Measurements from ENCODE around the gene ETV5. TPM values are rescaled to one million over a fixed set of nuclear protein-coding genes. Genes with fewer than 3 reads are reported as not detected.

Gene ETV5
- total RNA-seq, 1 experiment from 2014 or later: 65.7 TPM

DNA sequence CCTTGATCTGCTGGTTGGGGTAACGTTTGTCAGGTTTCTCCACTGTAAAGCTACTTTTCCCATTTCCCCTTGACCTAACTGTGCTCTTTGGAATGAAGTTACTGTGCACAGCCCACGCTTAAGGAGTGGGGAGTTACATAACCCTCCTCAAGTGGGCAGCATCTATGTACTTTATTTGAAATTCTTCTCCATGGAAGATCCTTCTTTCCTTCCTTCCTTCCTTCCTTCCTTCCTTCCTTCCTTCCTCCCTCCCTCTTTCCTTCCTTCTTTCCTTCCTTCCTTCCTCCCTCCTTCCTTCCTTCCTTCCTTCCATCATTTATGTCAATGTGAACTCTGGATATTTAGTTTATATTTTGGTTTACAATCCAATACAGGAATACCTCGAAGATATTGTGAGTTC is 94.0 kb downstream of the ETV5 start:
- Histone ChIP-seq H2AFZ (no peak overlapping the region), H3F3A (ENCODE audit: insufficient read depth, low read depth) (no peaks in the 10 kb centered on the region), H3K27me3 (ENCODE audit: insufficient read depth, low read depth) (no peaks in the 10 kb centered on the region), H3K36me3 (ENCODE audit: low read depth) (no peaks in the 10 kb centered on the region), H3K9me3 (ENCODE audit: insufficient read depth, low read depth) (no peaks in the 10 kb centered on the region), H3K9me2 (ENCODE audit: insufficient read depth) (no peaks in the 10 kb centered on the region), H4K20me1 (ENCODE audit: insufficient read depth) (no peaks in the 10 kb centered on the region), H3K79me2 (ENCODE audit: low read depth) (no peaks in the 10 kb centered on the region), H3K4me2 (no peak overlapping the region), H3K4me3 (no peak overlapping the region), H3K4me1 (replicated peaks; ENCODE audit: insufficient read depth) (no peaks in the 10 kb centered on the region), H3K27ac (no peak overlapping the region)
- ChIA-PET POLR2A (ENCODE audit: unreplicated experiment) (no interaction called here), CTCF (no interaction called here)
- intact Hi-C loops (cut with micrococcal nuclease; ENCODE audit: unreplicated experiment): no loop called here
- DNase-seq: no peak
- no TSS peak for BruUV-seq (replicated peaks)
- TF ChIP-seq EZH2 (IDR thresholded peaks at IDR 0.05; ENCODE audit: low read depth): no peak
- TF ChIP-seq, protein P1, sequence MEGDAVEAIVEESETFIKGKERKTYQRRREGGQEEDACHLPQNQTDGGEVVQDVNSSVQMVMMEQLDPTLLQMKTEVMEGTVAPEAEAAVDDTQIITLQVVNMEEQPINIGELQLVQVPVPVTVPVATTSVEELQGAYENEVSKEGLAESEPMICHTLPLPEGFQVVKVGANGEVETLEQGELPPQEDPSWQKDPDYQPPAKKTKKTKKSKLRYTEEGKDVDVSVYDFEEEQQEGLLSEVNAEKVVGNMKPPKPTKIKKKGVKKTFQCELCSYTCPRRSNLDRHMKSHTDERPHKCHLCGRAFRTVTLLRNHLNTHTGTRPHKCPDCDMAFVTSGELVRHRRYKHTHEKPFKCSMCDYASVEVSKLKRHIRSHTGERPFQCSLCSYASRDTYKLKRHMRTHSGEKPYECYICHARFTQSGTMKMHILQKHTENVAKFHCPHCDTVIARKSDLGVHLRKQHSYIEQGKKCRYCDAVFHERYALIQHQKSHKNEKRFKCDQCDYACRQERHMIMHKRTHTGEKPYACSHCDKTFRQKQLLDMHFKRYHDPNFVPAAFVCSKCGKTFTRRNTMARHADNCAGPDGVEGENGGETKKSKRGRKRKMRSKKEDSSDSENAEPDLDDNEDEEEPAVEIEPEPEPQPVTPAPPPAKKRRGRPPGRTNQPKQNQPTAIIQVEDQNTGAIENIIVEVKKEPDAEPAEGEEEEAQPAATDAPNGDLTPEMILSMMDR (conservative IDR thresholded peaks at IDR 0.05): no peak

DNA sequence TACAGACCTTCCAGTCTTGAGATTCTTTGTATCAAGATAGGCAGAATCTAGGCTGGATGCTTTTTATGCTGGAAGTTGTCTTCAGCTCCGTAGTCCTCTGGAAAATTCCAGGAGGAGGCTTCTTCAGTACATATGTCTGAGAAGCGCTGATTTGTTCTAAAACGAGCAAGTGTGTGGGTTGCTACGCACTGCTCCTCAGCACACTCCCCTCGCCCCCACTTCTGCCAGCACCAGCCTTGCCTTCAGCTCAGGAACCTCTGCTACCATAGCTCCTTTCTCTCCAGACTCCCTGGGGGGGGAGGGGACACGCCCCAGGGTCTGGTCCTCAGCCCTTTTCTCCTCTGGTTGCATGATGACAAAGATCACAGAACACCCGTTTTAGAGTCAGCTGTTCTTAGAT is 95.6 kb downstream of the ETV5 start:
- no peak overlapping the region for H3K4me3 ChIP-seq
- no peak overlapping the region for H3K27ac ChIP-seq
- no peaks in the 10 kb centered on the region for H3K36me3 ChIP-seq (ENCODE audit: low read depth)
- BruUV-seq (replicated peaks): no TSS peak
- CTCF ChIA-PET: interaction anchor here (0.7 kb wide), 2 partner anchors 226 to 264 kb away, joined by 3 to 6 read pairs; no protein-coding TSS in a partner anchor
- H3K27me3 ChIP-seq (ENCODE audit: insufficient read depth, low read depth): no peaks in the 10 kb centered on the region
- no peaks in the 10 kb centered on the region for H3F3A ChIP-seq (ENCODE audit: insufficient read depth, low read depth)
- H3K4me2 ChIP-seq: no peak overlapping the region
- no peak overlapping the region for H2AFZ ChIP-seq
- no peaks in the 10 kb centered on the region for H4K20me1 ChIP-seq (ENCODE audit: insufficient read depth)
- no peak for DNase-seq
- intact Hi-C loops (cut with micrococcal nuclease; ENCODE audit: unreplicated experiment): no loop called here
- H3K4me1 ChIP-seq (replicated peaks; ENCODE audit: insufficient read depth): no peaks in the 10 kb centered on the region
- no peak for TF ChIP-seq EZH2 (IDR thresholded peaks at IDR 0.05; ENCODE audit: low read depth)
- TF ChIP-seq, protein P1 (conservative IDR thresholded peaks at IDR 0.05): no peak
- H3K9me2 ChIP-seq (ENCODE audit: insufficient read depth): no peaks in the 10 kb centered on the region
- POLR2A ChIA-PET (ENCODE audit: unreplicated experiment): no interaction called here
- no peaks in the 10 kb centered on the region for H3K79me2 ChIP-seq (ENCODE audit: low read depth)
- H3K9me3 ChIP-seq (ENCODE audit: insufficient read depth, low read depth): no peaks in the 10 kb centered on the region

DNA sequence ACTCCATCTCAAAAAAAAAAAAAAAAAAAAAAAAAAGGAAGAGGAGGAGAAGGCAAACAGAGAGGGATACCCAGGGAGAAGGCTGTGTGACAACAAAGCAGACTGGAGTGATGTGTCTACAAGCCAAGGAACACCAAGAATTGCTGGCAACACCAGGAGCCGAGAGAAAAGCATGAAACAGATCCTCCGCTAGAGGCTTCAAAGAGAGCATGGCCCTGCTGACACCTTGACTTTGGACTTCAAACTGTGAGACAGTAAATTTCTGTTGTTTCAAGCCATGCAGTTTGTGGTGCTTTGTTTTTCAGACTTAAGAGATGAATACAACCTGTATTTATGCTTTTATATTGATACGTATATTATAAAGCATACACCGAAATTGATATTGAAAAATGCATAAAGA is 96.8 kb downstream of the ETV5 start:
- no peaks in the 10 kb centered on the region for H3K79me2 ChIP-seq (ENCODE audit: low read depth)
- no peaks in the 10 kb centered on the region for H3F3A ChIP-seq (ENCODE audit: insufficient read depth, low read depth)
- DNase-seq: no peak
- H3K9me2 ChIP-seq (ENCODE audit: insufficient read depth): no peaks in the 10 kb centered on the region; the same call in 1 of the 2 replicates
- TF ChIP-seq, protein P1 (conservative IDR thresholded peaks at IDR 0.05): no peak
- TF ChIP-seq EZH2 (IDR thresholded peaks at IDR 0.05; ENCODE audit: low read depth): no peak
- CTCF ChIA-PET: no interaction called here
- H3K9me3 ChIP-seq (ENCODE audit: insufficient read depth, low read depth): peaks cover under 1% of the 10 kb centered on the region; the same call in 1 of the 2 replicates
- no peaks in the 10 kb centered on the region for H3K36me3 ChIP-seq (ENCODE audit: low read depth)
- no peak overlapping the region for H2AFZ ChIP-seq
- H3K4me1 ChIP-seq (replicated peaks; ENCODE audit: insufficient read depth): no peaks in the 10 kb centered on the region
- H3K27ac ChIP-seq: no peak overlapping the region
- no peaks in the 10 kb centered on the region for H4K20me1 ChIP-seq (ENCODE audit: insufficient read depth)
- no TSS peak for BruUV-seq (replicated peaks)
- intact Hi-C loops (cut with micrococcal nuclease; ENCODE audit: unreplicated experiment): no loop called here
- H3K4me2 ChIP-seq: no peak overlapping the region
- POLR2A ChIA-PET (ENCODE audit: unreplicated experiment): no interaction called here
- H3K4me3 ChIP-seq: no peak overlapping the region
- H3K27me3 ChIP-seq (ENCODE audit: insufficient read depth, low read depth): no peaks in the 10 kb centered on the region
